A549 treated with CORT108297 at 1 μM for 4 hours (cell line): ENCODE data around the gene FAM161A. TPM values are rescaled to one million over a fixed set of nuclear protein-coding genes. Genes with fewer than 3 reads are reported as not detected.

Source experiments
- total RNA-seq: library from RNA; stranded (reverse); fragments of 200-300 nt; extraction: Qiagen RNA extraction; gene quantifications from 5 replicates; pipeline ENCODE4 v1.2.3, GENCODE V29; 2022

Gene FAM161A, protein sequence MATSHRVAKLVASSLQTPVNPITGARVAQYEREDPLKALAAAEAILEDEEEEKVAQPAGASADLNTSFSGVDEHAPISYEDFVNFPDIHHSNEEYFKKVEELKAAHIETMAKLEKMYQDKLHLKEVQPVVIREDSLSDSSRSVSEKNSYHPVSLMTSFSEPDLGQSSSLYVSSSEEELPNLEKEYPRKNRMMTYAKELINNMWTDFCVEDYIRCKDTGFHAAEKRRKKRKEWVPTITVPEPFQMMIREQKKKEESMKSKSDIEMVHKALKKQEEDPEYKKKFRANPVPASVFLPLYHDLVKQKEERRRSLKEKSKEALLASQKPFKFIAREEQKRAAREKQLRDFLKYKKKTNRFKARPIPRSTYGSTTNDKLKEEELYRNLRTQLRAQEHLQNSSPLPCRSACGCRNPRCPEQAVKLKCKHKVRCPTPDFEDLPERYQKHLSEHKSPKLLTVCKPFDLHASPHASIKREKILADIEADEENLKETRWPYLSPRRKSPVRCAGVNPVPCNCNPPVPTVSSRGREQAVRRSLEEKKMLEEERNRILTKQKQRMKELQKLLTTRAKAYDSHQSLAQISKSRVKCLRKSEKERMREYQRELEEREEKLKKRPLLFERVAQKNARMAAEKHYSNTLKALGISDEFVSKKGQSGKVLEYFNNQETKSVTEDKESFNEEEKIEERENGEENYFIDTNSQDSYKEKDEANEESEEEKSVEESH
- total RNA-seq: 5.3 to 8.2 TPM (median 7.3 TPM) in 5 replicates

DNA sequence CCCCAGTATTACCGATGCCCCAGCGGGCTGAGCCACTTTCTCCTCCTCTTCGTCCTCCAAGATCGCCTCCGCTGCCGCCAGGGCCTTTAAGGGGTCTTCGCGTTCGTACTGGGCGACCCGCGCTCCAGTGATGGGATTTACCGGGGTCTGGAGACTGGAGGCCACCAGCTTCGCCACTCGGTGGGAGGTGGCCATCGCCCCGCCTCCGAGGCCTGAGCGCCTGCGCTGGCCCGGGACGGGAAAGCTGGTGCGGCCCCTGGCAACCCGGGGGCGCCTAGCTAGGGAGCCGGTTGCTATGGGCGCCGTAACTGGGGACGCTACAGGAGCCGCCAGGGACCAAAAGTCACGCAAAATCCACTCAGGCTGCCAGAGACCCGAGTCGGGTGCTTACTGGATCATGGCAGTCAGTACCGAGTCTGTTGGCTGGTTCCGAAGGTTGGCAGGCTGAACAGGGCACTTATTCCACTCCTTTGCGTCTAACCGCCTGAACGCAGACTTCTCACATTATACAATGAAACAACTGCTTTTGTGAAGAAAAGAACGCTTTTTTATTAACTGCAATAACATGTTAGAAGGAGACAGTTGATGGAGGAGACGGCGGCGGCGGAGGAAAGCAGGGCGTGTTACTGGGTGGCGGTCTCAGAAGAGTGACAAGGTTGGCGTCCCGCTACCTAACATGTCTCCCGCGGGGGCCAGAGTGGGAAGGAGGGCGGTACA is at the start of gene FAM161A:
FAM161A (minus strand) TSS at position 214 of the 717 bp plus-strand sequence; CDS start at position 195, 19 bp downstream.

DNA sequence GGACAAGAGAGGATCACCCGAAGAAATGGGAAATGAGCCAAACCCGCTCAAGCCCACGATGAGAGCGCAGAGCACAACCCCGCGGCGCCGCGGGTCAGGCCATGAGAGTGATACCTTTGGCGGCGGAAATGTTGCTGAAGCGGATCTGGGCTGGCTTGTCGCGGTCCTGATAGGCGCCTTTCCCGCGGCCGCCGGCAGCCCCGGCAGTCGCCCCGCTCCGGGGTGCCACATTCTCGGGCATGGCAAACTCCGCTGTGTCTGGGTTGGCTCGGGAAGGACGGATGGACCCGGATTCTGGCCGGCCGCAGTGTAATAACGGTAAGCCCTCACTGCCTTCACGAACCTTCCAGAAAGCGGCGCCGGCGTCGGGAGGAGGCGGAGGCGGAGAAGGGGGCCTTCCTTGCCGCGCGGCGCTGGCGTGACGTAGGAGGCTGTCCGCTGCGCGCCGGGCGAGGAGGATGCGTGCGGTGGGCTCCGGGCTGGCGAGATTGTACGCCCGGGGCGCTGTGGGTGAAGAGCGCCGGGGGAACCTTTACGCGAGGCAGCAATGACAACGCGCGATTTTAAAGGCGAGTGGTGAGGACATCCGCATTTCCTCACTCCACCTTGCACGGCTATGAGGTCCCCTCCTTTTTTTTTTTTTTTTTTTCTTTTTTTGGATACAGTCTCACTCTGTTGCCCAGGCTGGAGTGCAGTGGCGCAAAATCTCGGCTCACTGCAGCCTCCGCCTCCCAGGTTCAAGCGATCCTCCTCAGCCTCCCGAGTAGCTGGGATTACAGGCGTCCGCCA is 34.6 kb upstream of the FAM161A start, which contains the start of gene CCT4:
CCT4 (minus strand) TSS at position 390 of the 789 bp plus-strand sequence; CDS start at position 241, 149 bp downstream.

Other genes starting within 250 kb of the FAM161A start
- 304 to 343 TPM (median 320 TPM) in 5 replicates for gene CCT4, start 34.6 kb upstream of the FAM161A start, total RNA-seq
- 39.8 to 46.5 TPM (median 43.7 TPM) in 5 replicates for gene COMMD1, start 51.6 kb upstream of the FAM161A start, total RNA-seq